NB4 (cell line): ENCODE measurements around the gene DSN1.

Source experiments
- DNase-seq: peaks from one replicate; pipeline ENCODE4 v3.0.0; 2010; ENCODE audit warnings: low read depth
- H3K4me3 ChIP-seq: one replicate; pipeline ENCODE4 v1.5.1; 2011; ENCODE audit warnings: mild to moderate bottlenecking, low read depth, low read length, moderate library complexity
- CTCF ChIP-seq: IDR thresholded peaks from one replicate; pipeline ENCODE4 v1.5.1; 2012; ENCODE audit warnings: low read depth, low read length
- MAX ChIP-seq: IDR thresholded peaks from 2 replicates; pipeline ENCODE4 v1.6.1; 2011; ENCODE audit warnings: low read depth, low read length
- MYC ChIP-seq: IDR thresholded peaks from 2 replicates; pipeline ENCODE4 v1.6.1; 2011; ENCODE audit warnings: low read depth, low read length
- POLR2A ChIP-seq: IDR thresholded peaks from 2 replicates; pipeline ENCODE4 v1.6.1; 2011; ENCODE audit warnings: mild to moderate bottlenecking; ENCODE audit not compliant: insufficient read length; ENCODE audit errors: extremely low read depth

DSN1 gene

GRCh38 chr20:36773597-36774390, at the start of gene DSN1:
Gene DSN1, minus strand, starts transcription at chr20:36773763. Its CDS starts 2,305 bp downstream, at chr20:36771458.
- H3K4me3 ChIP-seq = peak within 1 kb of the TSS; percentile 86
- TF ChIP-seq MAX (peak; percentile 93), POLR2A (peak; percentile 90), MYC (peak; percentile 66), CTCF (peak; percentile 68)
- peak; percentile 98 for DNase-seq

- DNase-seq = no peak
- no peak for TF ChIP-seq MAX
- TF ChIP-seq POLR2A = no peak
- TF ChIP-seq MYC = no peak
- TF ChIP-seq CTCF = no peak
- no peak overlapping the region for H3K4me3 ChIP-seq
Observed at GRCh38 chr20:36823121-36823520, 49.6 kb upstream of the DSN1 start.

- TF ChIP-seq POLR2A (no peak), MYC (no peak), MAX (no peak), CTCF (no peak)
- no peak for DNase-seq
- no peak overlapping the region for H3K4me3 ChIP-seq
Observed at GRCh38 chr20:36821964-36822437, 48.4 kb upstream of the DSN1 start.

GRCh38 chr20:36820928-36821327, 47.4 kb upstream of the DSN1 start:
- TF ChIP-seq POLR2A (no peak), MYC (no peak), MAX (no peak), CTCF (no peak)
- no peak for DNase-seq
- no peak overlapping the region for H3K4me3 ChIP-seq

GRCh38 chr20:36820073-36820472, 46.5 kb upstream of the DSN1 start:
- no peak overlapping the region for H3K4me3 ChIP-seq
- TF ChIP-seq POLR2A (no peak), MAX (no peak), CTCF (no peak), MYC (no peak)
- DNase-seq = no peak
